ENCODE data around the gene PSAT1.

The PSAT1 gene

DNA sequence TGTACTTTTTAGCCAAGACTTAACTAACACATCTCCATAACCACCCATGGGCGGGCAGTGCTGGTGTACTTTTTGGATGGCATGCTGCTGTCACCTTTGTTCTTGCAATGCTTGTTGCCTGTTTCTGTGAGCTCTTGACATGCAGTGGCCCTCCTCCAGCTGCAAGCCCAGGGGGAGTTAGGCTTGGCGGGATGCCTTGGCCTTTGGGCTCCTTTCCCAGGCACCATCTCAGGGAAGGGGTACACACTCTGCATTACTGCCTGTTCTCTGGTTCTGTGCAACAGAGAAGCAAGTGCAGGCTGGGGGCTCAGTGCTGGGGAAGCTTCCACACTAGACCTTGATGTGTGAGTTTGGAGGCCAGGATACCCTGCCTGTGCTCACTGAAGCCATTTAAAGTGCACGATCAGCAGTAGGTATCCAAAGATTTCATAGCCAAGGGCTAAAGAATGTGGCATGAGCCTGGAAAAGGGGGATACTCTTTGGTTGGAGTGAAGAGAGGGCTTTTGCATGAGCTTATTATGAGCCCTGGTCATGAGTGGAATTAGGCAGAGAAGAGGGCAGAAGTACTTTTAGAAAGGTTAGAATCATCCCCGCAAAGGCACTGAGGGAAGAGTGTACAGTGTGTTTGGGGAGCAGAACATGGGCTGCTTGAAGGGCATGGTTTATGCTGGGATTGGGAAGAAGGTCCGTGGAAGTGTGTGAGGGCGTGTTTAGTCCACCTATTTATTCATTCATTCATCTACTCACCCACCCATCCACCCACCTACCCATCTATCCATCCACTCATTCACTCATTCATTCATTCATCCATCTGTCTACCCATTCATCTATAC, 22.5 kb downstream of the PSAT1 start:
- FAIRE-seq: no peak

DNA sequence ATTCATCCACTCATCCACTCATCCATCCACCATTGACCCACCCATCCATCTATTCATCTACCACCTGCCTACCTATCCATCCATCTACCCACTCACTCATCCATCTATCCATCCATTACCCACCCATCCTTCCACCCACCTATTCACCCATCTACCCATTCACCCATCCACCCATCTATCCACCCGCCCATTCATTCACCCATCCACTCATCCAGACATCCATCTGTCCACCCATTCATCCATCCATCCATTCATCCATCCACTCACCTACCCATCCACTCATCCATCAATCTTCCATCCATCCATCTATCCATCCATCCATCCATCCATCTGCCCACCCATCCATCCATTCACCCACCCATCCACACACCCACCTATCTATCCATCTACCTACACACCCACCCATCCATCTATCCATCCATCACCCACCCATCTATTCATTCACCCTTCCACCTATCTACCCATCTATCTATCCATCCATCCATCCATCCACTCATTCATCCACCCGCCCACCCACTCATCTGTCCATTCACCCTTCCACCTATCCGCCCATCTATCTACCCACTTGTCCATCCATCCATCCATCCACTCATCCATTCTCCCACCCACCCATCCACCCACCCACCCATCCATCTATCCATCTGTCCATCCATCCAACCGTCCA, 23.2 kb downstream of the PSAT1 start:
- FAIRE-seq: no peak

DNA sequence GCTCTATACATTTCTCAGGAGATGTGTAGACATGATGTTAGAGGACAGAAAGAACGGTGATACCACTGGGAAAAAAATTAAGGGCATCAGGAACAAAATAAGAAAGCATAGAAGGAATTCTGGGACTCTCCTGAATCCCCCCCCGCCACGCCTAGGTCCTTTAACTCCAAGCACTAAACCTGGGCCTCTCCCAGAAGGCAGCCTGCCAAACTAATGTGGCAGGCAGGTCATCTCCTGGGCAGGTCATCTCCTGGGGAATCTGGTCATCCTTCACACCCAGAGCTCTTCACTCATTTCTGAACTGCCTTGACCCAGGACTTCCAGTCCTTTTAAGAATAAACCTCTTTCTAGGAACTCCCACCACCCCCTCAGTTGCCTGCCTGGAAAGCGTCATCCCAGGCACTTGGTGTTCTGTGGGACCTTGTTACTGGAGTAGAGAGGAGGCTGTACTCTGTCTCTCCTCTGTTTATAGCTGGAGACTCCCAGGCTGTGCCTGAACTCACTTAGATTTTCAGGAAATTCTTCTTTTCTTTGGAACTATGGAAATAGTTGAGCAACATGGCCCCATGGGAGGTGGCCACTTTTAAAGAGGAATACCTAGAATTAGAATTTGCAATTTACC, 24.1 kb downstream of the PSAT1 start:
- FAIRE-seq: no peak

DNA sequence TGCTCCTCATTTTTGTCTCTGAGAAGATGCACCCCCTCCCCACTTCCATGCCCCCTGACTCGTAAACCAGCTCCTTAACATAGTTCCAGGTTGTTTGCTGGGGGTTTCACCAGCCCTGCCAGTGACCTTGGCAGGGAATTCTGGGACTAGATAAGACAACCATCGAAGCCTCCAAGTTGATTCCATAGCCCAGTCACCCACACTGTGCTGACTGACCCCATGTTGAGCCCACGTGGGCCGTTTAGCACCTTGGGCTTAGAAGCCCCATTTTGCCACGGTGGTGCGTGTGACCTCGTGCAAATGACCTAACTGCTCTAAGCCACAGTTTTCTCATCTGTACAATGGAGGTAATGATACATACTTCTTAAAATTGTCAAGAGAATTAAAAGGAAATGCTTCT, 24.6 kb downstream of the PSAT1 start:
- no peak for FAIRE-seq

DNA sequence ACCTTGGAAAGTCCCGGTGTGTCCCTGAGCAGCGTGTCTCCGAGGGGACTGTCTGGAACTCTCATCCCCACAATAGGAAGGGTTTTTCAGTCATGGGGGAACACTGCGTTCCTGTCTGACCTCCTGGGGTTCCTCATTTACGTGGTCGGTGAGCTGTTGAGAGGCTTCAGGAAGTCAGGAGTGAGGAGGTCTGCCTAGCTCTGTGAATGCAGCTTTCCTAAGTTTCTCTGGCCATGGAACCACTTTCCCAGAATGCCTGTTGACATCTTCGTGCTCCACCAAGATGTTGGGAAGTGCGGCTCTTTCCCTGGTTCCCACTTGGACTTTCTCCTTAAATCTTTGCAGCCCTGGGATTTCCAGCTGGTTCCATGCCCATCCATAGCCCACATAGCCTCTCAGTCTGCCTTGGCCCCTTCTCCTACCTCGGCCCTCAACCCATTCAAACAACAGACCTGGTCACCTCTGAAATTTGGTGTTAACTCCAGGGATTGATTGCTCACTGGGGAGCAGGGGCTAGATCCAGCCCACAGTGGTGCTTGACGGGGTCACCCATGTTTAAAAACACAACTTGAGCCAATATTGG, 27.2 kb downstream of the PSAT1 start:
- no peak for FAIRE-seq

DNA sequence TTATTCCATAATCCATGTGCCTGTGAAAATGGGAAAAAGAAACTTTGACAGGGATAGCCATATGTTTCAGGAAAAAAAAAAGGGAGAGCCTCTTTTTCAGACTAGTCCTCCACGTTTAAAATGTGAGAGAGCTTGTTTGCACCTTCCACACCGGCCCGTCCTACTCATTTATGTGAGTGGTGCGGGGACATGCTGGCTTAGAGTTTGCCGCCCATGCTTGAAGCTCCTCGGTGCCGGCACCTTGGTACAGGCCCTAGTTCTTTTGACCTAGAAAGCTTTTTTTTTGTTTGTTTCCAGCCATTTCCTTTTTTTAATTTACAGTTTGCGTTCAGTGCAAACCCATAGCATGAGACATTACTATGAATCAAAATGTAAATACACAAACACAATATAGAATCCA, 27.8 kb downstream of the PSAT1 start:
- no peak for FAIRE-seq

DNA sequence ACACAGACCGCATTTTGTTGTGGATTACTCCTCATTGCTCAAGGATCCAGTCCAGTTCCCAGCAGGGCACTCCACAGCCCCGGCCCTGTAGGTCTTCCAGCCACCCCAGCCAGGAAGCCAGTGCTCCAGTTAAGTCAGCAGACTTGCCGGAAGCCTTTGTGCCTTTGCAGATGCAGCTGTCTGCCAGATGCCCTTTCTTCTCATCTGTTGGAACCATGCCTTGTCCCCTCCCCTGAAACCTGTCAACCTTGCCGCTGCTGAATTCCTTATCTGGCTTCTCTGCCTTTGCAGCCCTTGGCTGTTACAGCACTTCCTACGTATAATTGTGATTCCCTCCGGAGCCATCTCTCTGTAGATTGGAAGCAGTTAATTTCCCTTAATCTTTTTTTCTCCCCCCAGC, 28.4 kb downstream of the PSAT1 start:
- FAIRE-seq: no peak

DNA sequence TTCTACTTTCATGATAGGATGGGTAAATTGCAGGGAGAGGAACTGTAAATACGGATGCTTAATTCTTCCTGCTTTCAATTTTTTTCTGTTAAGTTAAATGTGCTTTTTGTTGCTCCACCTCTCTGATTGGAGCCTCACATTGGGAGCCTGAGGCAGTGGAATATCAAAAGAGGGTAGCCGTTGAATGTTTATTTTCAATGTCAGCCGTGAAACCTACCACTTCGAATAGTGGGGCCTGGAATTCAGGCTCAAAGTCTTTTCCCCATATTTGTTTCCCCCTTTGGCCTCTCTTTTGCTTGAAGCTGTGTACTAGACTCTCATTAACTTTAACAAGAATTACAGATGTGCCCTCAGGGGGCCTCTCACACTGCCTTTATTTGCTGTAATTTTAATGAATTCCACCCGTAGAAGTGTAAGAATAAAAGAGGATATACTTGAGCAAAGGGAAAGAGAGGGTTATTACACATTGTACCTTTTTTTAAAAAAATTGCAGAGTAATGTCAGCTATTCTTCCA, 29.0 kb downstream of the PSAT1 start:
- no peak for FAIRE-seq

DNA sequence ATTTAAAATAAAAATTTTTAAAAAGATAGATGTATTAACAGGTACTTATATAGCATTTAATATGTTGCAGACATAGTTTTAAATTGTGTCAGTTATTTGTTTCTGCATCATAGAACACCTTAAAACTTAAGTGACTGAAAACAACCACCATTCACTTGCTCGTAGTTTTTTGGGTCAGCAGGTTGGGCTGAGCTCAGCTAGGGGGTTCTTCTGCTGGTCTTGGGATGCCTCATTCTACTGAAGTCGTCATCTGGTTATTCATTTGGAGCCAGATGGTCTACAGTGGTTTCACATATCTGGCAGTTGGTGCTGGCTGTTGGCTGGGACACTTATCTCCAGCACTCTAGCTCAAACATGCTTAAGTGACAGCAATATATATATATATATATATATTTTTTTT, 29.6 kb downstream of the PSAT1 start:
- FAIRE-seq: no peak

DNA sequence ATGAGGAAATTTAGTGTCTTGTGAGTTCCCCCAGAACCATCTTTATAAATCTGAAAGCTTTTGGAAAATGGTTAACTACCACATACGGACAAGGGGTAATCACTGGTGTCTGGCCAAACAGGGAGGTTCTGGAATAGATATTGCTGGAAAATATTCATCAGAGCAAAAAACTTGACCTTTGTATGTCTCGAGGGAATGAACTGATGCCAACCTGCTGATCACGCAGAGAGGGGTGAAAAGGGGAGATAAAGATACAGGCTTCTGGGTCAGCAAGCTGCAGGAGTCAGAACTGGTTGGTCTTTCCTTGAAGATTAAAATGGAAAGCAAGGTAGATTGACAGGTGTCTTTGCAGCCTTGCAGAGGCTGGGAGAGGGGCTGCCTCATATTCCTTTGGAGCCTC, 35.5 kb downstream of the PSAT1 start:
- FAIRE-seq: no peak

DNA sequence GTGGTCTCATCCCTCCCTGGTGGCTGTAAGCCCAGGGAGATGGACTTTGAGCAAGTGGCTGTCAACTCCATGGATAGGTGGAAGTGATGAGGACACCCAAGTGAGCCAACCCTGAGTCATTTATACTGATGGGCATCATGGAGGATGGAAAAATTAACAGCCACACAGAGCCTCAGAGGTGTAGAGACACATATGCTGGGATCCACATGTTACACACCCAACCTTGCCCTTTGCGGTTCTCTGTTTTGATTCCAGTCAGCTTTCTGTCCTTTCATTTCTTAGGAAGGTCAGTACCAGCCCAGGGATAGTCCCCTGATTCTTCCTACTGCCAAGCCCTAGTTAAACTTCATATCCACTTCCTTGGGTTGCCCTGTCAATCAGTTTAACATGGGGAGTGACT, 51.9 kb downstream of the PSAT1 start:
- no peak for FAIRE-seq

DNA sequence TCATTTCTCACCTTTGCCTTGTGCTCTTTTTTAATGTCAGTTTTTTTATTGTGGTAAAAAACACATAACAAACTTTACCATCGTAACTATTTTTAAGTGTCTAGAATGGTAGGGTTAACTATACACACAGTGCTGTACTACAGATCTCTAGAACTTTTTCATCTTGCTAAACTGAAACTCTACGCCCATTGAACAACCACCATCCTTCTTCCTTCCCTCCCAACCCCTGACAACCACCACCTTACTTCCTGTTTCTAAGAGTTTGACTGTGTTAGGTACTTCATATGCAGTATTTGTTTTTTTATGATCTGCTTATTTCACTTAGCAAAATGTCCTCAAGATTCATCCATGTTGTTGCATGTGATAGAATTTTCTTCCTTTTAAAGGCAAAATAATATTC, 54.9 kb downstream of the PSAT1 start:
- FAIRE-seq: no peak

DNA sequence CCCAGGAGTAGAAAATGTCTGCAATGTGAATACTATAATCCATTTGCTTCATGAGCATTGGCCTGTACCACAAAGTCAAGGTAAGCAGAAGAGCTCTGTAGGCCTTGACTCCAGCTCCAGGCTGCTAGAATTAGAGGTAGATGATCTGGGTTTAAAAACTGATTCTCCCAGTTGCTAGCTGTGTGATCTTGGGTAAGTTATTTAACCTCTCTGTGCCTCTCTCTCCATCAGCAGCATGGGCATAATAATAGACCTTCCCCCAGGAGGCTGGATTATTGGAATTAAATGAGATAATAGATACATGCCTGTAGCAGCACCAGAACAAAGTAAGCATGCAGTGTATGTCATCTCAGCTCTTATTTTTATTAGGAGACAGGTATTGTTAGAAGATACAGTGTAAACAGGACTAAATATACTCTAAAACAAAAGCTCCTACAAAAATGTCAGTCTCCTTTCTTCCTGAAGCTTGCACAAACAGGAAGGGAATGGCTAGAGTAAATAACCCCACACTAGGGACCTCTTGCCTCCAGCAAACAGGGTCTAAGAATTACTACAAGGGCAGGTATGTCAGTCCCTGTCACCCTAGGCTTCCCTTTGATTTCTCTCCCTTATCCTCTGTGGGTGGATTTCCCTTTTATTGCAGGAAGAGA, 57.5 kb downstream of the PSAT1 start:
- no peak for FAIRE-seq

DNA sequence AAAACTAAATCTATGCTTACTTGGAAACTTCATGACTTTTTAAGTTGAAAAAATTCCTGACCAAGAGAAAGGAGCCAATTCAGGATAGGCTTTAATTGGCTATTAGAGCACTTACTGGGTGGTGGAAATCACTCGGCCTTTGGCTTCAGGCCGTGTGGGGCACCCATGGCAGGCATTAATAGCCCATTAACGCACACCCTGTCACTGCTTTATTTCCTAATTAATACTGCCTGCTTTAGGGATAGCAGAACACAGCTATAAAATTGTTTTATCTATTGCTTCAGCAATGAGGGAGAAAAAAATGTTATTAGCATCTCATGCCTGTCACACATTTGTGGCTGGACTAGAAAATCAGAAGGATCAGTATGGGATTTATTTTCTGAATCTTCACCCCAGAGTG, 58.1 kb downstream of the PSAT1 start:
- FAIRE-seq: no peak

DNA sequence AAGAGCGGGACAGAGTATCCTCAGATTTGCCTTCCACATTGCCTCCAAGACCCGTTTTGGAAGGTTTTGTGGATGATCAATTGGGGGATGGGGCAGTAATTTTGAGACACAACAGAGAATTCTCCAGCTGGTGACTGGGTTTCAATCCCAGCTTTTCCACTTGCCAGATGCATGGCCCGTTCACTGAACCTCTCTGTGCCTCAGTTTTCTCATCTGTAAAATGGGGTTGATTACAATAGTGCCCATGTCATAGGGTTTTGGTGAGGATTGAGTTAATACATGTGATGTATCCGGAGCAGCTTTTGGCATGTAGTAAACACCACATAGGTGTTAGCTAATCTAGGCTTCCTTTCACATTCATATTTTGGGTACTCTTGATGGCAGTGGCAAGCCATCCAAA, 59.7 kb downstream of the PSAT1 start:
- no peak for FAIRE-seq

DNA sequence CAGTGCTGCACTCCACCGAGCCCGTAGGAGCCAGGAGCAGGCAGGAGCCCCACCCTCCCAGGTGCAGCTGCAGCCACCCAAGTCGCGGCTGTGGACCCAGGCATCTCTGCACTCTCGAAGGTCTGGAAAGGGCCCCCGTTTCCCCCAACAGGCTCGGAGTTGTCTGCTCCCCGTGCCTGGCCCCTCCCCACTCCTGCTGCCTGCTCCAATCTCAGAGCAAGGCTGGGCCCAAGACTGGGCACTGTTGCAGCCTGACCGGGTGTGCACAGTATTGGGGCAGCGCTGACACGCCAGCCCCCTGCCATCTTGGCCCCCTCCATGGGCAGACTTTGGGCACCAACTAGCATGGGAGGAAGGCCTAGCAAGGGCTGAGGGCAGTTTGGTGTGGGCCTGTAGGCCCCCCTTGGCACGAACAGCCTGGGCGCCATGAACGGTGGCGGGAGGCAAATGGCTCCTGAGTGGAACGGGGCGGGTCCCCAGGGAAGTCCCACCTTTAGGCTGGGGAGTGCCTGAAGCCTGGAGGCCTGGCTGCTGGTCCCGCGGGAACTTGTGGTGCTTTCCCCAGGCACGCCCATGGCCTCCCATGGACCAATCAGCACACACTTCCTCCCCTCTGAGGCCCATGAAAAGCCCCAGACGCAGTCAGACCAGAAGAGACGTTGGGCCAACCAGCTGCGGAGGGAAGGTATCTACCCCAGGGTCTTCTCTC, 60.4 kb downstream of the PSAT1 start:
- FAIRE-seq: no peak

DNA sequence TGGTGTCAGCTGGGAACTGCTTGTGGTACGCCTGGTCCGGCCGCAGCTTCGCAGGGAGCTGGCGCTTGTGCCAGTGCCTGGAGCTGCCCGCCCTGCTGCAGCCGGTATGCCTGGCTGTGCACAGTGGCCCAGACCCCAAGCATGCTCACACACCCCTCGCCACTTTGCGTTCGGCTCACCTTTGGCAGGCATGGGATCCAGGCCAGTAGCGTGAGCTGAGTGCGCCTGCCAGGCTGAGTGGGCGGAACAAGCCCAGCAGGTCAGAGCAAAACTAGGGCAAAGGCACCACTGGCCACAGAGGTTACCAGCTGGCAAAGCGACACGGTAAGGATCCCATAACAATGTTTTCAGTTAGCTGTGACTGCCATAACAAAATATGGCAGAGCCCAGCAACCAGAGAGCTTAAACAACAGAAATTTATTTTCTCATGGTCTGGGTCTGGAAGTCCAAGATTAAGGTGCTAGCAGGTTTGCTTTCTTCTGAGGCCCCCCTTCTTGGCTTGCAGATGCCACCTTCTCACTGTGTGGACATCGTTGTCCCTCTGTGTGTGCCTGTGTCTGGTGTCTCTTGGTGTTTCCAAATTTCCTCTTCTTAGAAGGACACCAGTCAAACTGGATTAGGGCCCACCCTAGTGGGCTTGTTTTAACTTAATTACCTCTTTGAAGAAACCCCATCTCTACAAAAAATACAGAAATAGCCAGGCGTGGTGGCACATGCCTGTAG, 61.6 kb downstream of the PSAT1 start:
- FAIRE-seq: no peak

DNA sequence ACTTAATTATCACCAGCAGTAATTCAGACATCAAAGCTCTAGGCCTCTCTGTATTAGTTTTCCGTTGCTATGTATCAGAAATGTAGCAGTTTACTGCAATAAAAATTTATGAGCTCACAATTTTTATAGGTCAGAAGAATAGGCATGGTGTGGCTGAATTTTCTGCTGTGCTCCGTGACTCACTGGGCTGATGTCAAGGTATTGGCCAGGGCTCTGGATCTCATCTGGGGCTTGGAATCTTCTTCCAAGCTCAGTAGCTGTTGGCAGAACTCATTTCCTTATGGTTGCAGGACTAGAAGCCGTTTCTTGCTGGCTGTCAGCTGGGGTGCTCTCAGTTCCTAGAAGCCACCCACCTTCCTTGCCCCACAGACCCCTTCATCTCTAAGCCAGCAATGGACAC, 66.3 kb downstream of the PSAT1 start:
- FAIRE-seq: no peak

DNA sequence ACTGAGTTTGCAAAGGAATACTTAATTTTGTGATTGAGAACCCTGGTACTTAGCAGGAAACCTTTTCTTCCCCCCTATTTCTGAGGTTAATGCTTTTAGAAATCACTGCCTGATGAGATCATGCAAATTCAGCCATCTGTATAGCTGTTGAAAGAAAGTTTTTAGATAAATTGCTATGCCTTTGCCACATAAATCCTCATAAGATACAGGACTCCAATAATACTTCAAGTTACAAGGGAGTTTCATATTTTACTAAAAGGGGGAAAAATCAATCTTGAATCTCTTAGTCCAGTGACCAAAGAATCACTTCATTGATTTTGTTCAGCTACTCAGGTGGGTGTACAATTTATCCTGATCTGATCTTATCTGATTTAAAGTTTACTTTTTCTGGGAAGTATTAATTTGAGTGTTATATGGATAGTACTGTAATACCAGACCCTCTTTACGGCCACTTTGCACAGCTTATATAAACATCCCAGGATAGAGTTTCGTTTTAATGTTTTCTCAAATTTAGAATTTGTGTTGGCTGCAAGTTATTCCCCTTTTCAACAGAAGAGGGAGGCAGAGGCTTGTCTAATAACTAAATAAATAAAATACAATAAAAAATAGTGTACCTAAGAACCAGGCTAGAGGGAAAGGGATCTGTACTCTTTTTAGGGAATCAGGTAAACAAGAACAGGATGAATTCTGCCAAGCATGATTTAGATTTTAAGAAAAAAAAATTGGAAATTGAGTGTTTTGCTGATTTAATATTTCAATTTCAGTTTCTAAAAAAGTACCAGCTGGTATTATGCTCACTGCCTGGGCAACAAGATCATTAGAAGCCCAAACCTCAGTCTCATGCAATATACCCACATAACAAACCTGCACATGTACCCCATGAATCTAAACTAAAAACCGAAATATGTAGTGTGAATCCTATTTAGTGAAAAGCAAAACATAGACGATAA, 69.1 kb downstream of the PSAT1 start:
- FAIRE-seq: no peak

DNA sequence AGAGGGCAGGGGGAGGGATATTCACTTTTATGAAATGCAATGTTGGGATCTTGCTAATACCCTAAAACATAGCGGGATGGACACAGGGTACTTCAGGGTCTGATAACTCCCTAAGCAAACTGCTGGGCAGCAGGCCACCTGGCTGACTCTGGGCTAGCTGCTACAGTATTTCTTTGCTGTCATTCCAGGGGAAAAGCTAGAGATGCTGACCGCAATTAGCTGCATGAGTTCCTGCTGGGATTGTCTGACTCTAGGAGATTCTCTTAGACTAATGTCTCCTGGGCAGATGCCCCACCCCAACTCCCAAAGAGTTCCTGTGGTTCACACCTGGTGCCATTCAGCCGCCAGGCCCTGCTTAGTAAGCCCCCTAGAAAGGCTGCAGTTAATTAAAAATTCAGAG, 69.9 kb downstream of the PSAT1 start:
- no peak for FAIRE-seq
